ENCODE results near the gene PINLYP.

DNA sequence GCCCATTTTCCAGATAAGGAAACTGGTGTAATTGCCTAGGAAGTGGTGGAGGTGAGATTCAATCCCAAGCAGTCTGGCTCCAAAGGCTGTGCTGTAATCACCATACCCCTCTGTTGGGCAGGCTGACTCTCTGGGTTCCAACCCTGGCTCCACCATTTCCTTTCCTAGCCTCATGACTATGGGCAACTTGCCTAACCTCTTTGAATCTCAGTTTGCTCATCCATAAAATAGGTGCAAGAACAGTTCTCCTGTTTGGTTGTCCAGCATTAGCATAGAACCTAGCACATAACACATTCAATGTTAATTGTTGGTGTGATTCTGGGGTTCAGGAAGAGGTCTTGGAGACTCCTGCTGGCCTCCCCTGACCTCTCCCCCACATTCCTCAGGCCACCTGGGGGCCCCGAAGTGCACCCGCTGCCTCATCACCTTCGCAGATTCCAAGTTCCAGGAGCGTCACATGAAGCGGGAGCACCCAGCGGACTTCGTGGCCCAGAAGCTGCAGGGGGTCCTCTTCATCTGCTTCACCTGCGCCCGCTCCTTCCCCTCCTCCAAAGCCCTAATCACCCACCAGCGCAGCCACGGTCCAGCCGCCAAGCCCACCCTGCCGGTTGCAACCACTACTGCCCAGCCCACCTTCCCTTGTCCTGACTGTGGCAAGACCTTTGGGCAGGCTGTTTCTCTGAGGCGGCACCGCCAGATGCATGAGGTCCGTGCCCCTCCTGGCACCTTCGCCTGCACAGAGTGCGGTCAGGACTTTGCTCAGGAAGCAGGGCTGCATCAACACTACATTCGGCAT lies 23.0 kb downstream of the PINLYP start:
- no peak for TF ChIP-seq YY1 (IDR thresholded peaks at IDR 0.05; ENCODE audit: insufficient read depth, insufficient read length)
- no peak for TF ChIP-seq ZNF274 (IDR thresholded peaks at IDR 0.05; ENCODE audit: low read depth, low read length)
